Epithelial cell of prostate (primary cell): ENCODE data around the gene SPRN.

ENCODE experiments used
- DNase-seq: peaks from one replicate; pipeline ENCODE4 v3.0.0-alpha.2; 2011; ENCODE audit warnings: low read depth, low spot score
- H3K27ac ChIP-seq: fragments of 450-650 bp; 2 replicates; pipeline ENCODE4 v1.5.1; 2017; ENCODE audit warnings: mild to moderate bottlenecking

Gene SPRN

GRCh38 chr10:133457100-133457841 lies 32.8 kb upstream of the SPRN start:
- DNase-seq: no peak
- H3K27ac ChIP-seq: no peak overlapping the region

GRCh38 chr10:133456041-133456951 lies 31.9 kb upstream of the SPRN start:
- no peak overlapping the region for H3K27ac ChIP-seq
- DNase-seq: no peak

GRCh38 chr10:133455611-133456031 lies 31.2 kb upstream of the SPRN start:
- no peak for DNase-seq
- no peak overlapping the region for H3K27ac ChIP-seq

- DNase-seq: no peak
- H3K27ac ChIP-seq: no peak overlapping the region
Measured at GRCh38 chr10:133455196-133455595, 30.8 kb upstream of the SPRN start.

- no peak overlapping the region for H3K27ac ChIP-seq
- no peak for DNase-seq
Measured at GRCh38 chr10:133454204-133454893, 29.9 kb upstream of the SPRN start.

GRCh38 chr10:133453516-133454203 lies 29.2 kb upstream of the SPRN start, which contains the start of gene SCART1:
TSS of gene SCART1 (plus strand) at chr10:133453945. CDS start at chr10:133453998, 53 bp downstream.
- no peak within 1 kb of the TSS for H3K27ac ChIP-seq
- no peak for DNase-seq

- no peak for DNase-seq
- H3K27ac ChIP-seq: no peak overlapping the region
Measured at GRCh38 chr10:133452453-133452852, 28.0 kb upstream of the SPRN start.

GRCh38 chr10:133451346-133451745 lies 26.9 kb upstream of the SPRN start:
- no peak for DNase-seq
- no peak overlapping the region for H3K27ac ChIP-seq

GRCh38 chr10:133448120-133448519 lies 23.7 kb upstream of the SPRN start:
- DNase-seq: no peak
- H3K27ac ChIP-seq: no peak overlapping the region

GRCh38 chr10:133446979-133447378 lies 22.6 kb upstream of the SPRN start:
- DNase-seq: no peak
- H3K27ac ChIP-seq: no peak overlapping the region

- no peak overlapping the region for H3K27ac ChIP-seq
- no peak for DNase-seq
Measured at GRCh38 chr10:133445751-133446708, 21.6 kb upstream of the SPRN start.

GRCh38 chr10:133445268-133445732 lies 20.9 kb upstream of the SPRN start:
- H3K27ac ChIP-seq: no peak overlapping the region
- DNase-seq: no peak

- no peak overlapping the region for H3K27ac ChIP-seq
- DNase-seq: no peak
Measured at GRCh38 chr10:133444342-133445267, 20.2 kb upstream of the SPRN start.

GRCh38 chr10:133442967-133443924 lies 18.8 kb upstream of the SPRN start:
- no peak for DNase-seq
- H3K27ac ChIP-seq: no peak overlapping the region

- H3K27ac ChIP-seq: no peak overlapping the region
- no peak for DNase-seq
Measured at GRCh38 chr10:133442191-133442966, 18.0 kb upstream of the SPRN start.

GRCh38 chr10:133441780-133442179 lies 17.4 kb upstream of the SPRN start:
- no peak overlapping the region for H3K27ac ChIP-seq
- DNase-seq: no peak
